K562 (cell line): ENCODE results near the gene CAMK2A. TPM values are rescaled to one million over a fixed set of nuclear protein-coding genes. Genes with fewer than 3 reads are reported as not detected.

Experiments
- ATAC-seq: fragments of 200-7000 bp; cut with Tn5 transposase; 3 replicates; pipeline ENCODE4 v1.9.1; 2020; ENCODE audit warnings: moderate library complexity
- BruUV-seq: library from RNA; stranded (reverse); fragments of 400-500 nt; replicated peaks from 2 replicates; lab custom pipeline; 2021; lab: Mats Ljungman, UMichigan
- CTCF ChIA-PET: fragments of 300-600 bp; formaldehyde crosslinking; extraction: SDS; loops from one replicate; lab custom pipeline; 2021; ENCODE audit warnings: low intra/inter-chr PET ratio; lab: Yijun Ruan, JAX
- POLR2A ChIA-PET: fragments of 300-600, 350-650 bp; sonication (Branson Sonifier 250); formaldehyde crosslinking; extraction: SDS; loops from one replicate; lab custom pipeline; 2021; ENCODE audit warnings: antibody characterized with exemption, inconsistent platforms; lab: Yijun Ruan, JAX
- DNase-seq, 4 experiments: peaks; one replicate each; pipeline versions ENCODE4 v3.0.0 to v3.0.0-alpha.2; 2011 to 2018; ENCODE audit warnings: low spot score in 3 of 4, mixed read lengths in 3 of 4; ENCODE audit errors: extremely low read depth in 1 of 4
- FAIRE-seq: peaks from 2 replicates; lab custom pipeline; 2011; peaks lifted over from hg19 to GRCh38; lab: Jason Lieb, UNC
- H2AFZ ChIP-seq: 2 replicates; pipeline ENCODE4 v1.6.0; 2011; ENCODE audit warnings: low read depth, low read length, control low read depth, inconsistent platforms
- H3K27ac ChIP-seq: fragments of 200-600 bp; 3 replicates; pipeline ENCODE4 v1.8.0; 2011; ENCODE audit warnings: low read depth, mild to moderate bottlenecking, control low read depth, inconsistent platforms, low read length, moderate library complexity, mixed read lengths; ENCODE audit errors: extremely low read depth
- H3K27me3 ChIP-seq, 2 experiments: fragments of 300-600 bp in 1 of 2; 2 replicates in 1 of 2; 3 replicates in 1 of 2; pipeline versions ENCODE4 v1.6.0 to v1.8.0; 2011; ENCODE audit warnings: inconsistent platforms in 2 of 2, low read length in 2 of 2, mild to moderate bottlenecking in 1 of 2, mixed read lengths in 1 of 2, moderate library complexity in 1 of 2; ENCODE audit not compliant: control insufficient read depth in 2 of 2, insufficient read depth in 2 of 2
- H3K36me3 ChIP-seq: fragments of 300-600 bp; 3 replicates; pipeline ENCODE4 v1.8.0; 2011; ENCODE audit warnings: mild to moderate bottlenecking, low read length, inconsistent platforms; ENCODE audit not compliant: control insufficient read depth, insufficient read depth
- H3K4me1 ChIP-seq, 2 experiments: fragments of 200-600 bp in 1 of 2; replicated peaks in 1 of 2; 2 replicates in 1 of 2; 3 replicates in 1 of 2; pipeline versions ENCODE4 v1.5.1 to v1.8.0; 2011; ENCODE audit warnings: inconsistent platforms in 2 of 2, low read length in 2 of 2, mild to moderate bottlenecking in 1 of 2, mixed read lengths in 1 of 2, moderate library complexity in 1 of 2; ENCODE audit not compliant: control insufficient read depth in 2 of 2, insufficient read depth in 2 of 2
- H3K4me2 ChIP-seq: 2 replicates; pipeline ENCODE4 v1.6.1; 2011; ENCODE audit warnings: low read length, control low read depth, inconsistent platforms, mixed read lengths; ENCODE audit not compliant: insufficient read depth
- H3K4me3 ChIP-seq: fragments of 200-600 bp; sonication (generic), shearing (Covaris generic); 2 replicates; pipeline ENCODE4 v1.5.1; 2016; ENCODE audit warnings: control low read depth, inconsistent platforms
- H3K79me2 ChIP-seq: fragments of 200-600 bp; 3 replicates; pipeline ENCODE4 v1.8.0; 2011; ENCODE audit warnings: low read length, inconsistent platforms; ENCODE audit not compliant: control insufficient read depth, insufficient read depth
- H3K9ac ChIP-seq, 2 experiments: 2 replicates each; pipeline versions ENCODE4 v1.6.0 to v1.6.1; 2011; ENCODE audit warnings: low read depth in 2 of 2, low read length in 2 of 2, control low read depth in 1 of 2, inconsistent platforms in 1 of 2, mild to moderate bottlenecking in 1 of 2, mixed read lengths in 1 of 2; ENCODE audit not compliant: insufficient read depth in 1 of 2
- H3K9me1 ChIP-seq: one replicate; pipeline ENCODE4 v1.6.0; 2011; ENCODE audit warnings: inconsistent platforms, mild to moderate bottlenecking, low read length, moderate library complexity; ENCODE audit not compliant: control insufficient read depth, insufficient read depth
- H3K9me3 ChIP-seq: replicated peaks from 2 replicates; pipeline ENCODE4 v1.5.1; 2011; ENCODE audit warnings: low read depth, low read length, inconsistent platforms; ENCODE audit not compliant: control insufficient read depth, insufficient read depth
- H4K20me1 ChIP-seq: replicated peaks from 2 replicates; pipeline ENCODE4 v1.6.1; 2011; ENCODE audit warnings: low read length, inconsistent platforms, mixed read lengths; ENCODE audit not compliant: control insufficient read depth, insufficient read depth
- HDAC2 ChIP-seq: fragments of 450-650 bp; IDR thresholded peaks from 2 replicates; pipeline ENCODE4 v1.6.1; 2016; ENCODE audit warnings: mild to moderate bottlenecking
- KAT2B ChIP-seq: IDR thresholded peaks from one replicate; pipeline ENCODE4 v1.6.1; 2012; ENCODE audit warnings: low read depth, mild to moderate bottlenecking, control low read depth, inconsistent platforms, low read length, moderate library complexity
- MAFG ChIP-seq: fragments of 450-650 bp; conservative IDR thresholded peaks from 2 replicates; pipeline ENCODE4 v1.6.1; 2016; ENCODE audit warnings: missing genetic modification characterization, missing compliant biosample characterization
- MAFK ChIP-seq: IDR thresholded peaks from 2 replicates; pipeline ENCODE4 v1.6.1; 2011; ENCODE audit warnings: low read length, improper control_type of control experiment
- MED1 ChIP-seq: sonication (generic); formaldehyde crosslinking; IDR thresholded peaks from 2 replicates; pipeline ENCODE4 v1.8.1; 2023; ENCODE audit warnings: missing genetic modification reagents, borderline replicate concordance
- RBM25 ChIP-seq: fragments of 200-400 bp; formaldehyde crosslinking; IDR thresholded peaks from 2 replicates; pipeline ENCODE4 v1.6.1; 2018; ENCODE audit warnings: low read length, low read depth, moderate library complexity; ENCODE audit not compliant: severe bottlenecking
- SMARCC2 ChIP-seq: fragments of 450-650 bp; IDR thresholded peaks from 2 replicates; pipeline ENCODE4 v1.6.1; 2017; ENCODE audit warnings: antibody characterized with exemption, moderate library complexity, mild to moderate bottlenecking, low read depth
- STAT5B ChIP-seq: fragments of 250-450 bp; sonication (Bioruptor Pico); IDR thresholded peaks from 2 replicates; pipeline ENCODE4 v1.8.0; 2021; ENCODE audit warnings: mild to moderate bottlenecking, inconsistent platforms
- TBL1XR1 ChIP-seq, 2 experiments: IDR thresholded peaks; 2 replicates each; pipeline ENCODE4 v1.6.1; 2012; ENCODE audit warnings: improper control_type of control experiment in 2 of 2, low read length in 2 of 2, mild to moderate bottlenecking in 1 of 2
- TRIM28 ChIP-seq: fragments of 450-650 bp; IDR thresholded peaks from 2 replicates; pipeline ENCODE4 v1.6.1; 2017
- ZNF232 ChIP-seq: sonication (generic); formaldehyde crosslinking; IDR thresholded peaks from 2 replicates; pipeline ENCODE4 v1.8.0; 2022; ENCODE audit warnings: mild to moderate bottlenecking, missing genetic modification reagents
- ZNF347 ChIP-seq: fragments of 450-650 bp; formaldehyde crosslinking; IDR thresholded peaks from 2 replicates; pipeline ENCODE4 v1.4.0; 2020; ENCODE audit warnings: low read depth, mild to moderate bottlenecking, moderate library complexity
- WGBS: fragments of 100-300 bp; shearing (Covaris generic); methylation state at CpG from one replicate; pipeline ENCODE4 v1.1.6; 2016; ENCODE audit warnings: low coverage, mixed read lengths; ENCODE audit not compliant: insufficient coverage; ENCODE audit errors: missing lambda C conversion rate; 5-methylcytosine and 5-hydroxymethylcytosine counted together
- in situ Hi-C: fragments of 300-500 bp; cut with MboI; formaldehyde crosslinking; loops from 4 replicates; pipeline ENCODE4 v1.15.0; 2018; ENCODE audit warnings: inconsistent platforms, mixed read lengths
- intact Hi-C: fragments of 100-400 bp; cut with micrococcal nuclease; formaldehyde crosslinking; loops from 2 replicates; pipeline ENCODE4 v1.14.2; 2022
- polyA plus RNA-seq, 8 experiments: library from polyadenylated mRNA; depleted of rRNA in 4 of 8; stranded (reverse) in 5 of 8; unstranded in 3 of 8; fragments of >200 nt; fragmentation: Nextera tagmentation in 2 of 8; fragmentation: Illumina TruSeq in 1 of 8; extraction: Ambion mirVana in 2 of 8; extraction: Trizol in 1 of 8; gene quantifications; 2 replicates each; pipeline versions ENCODE4 v1.2.1 to v1.2.3, GENCODE V29; 2011 to 2014; ENCODE audit warnings: inconsistent platforms in 1 of 8, missing spikeins in 1 of 8
- total RNA-seq, 7 experiments: library from RNA; depleted of rRNA in 6 of 7; stranded (reverse); fragments of >200 nt in 6 of 7; fragmentation: Illumina TruSeq in 2 of 7; extraction: Trizol in 2 of 7; gene quantifications; 2 replicates each; pipeline versions ENCODE4 v1.2.1 to v1.2.3, GENCODE V29; 2011 to 2021; ENCODE audit warnings: low replicate concordance in 1 of 7
- TF ChIP-seq, protein P1 (sequence below), 2 experiments: fragments of 450-650 bp in 1 of 2; sonication (generic) in 1 of 2; formaldehyde crosslinking in 1 of 2; IDR thresholded peaks in 1 of 2; conservative IDR thresholded peaks in 1 of 2; 2 replicates each; pipeline versions ENCODE4 v1.6.1 to v1.8.1; 2016 to 2023; ENCODE audit warnings: mild to moderate bottlenecking in 2 of 2, moderate library complexity in 2 of 2, inconsistent platforms in 1 of 2, missing genetic modification reagents in 1 of 2
- TF ChIP-seq, protein P2 (sequence below): fragments of 250-450 bp; sonication (Bioruptor Pico); IDR thresholded peaks from 2 replicates; pipeline ENCODE4 v1.8.0; 2022; ENCODE audit warnings: inconsistent platforms, mild to moderate bottlenecking, moderate library complexity, borderline replicate concordance

The CAMK2A gene
- total and polyA plus RNA-seq, 9 of the 15 experiments (the other 6 are each of a cell fraction or from before 2014, with no cell fraction given) = 0.01 to 0.18 (median 0.04) TPM; not detected in 6

GRCh38 chr5:150181027-150181426, 108.5 kb downstream of the CAMK2A start:
- Histone ChIP-seq H4K20me1 (no peaks in the 10 kb centered on the region), H3K9ac (no peak overlapping the region), H3K27me3 (peaks cover 4 to 52% of the 10 kb centered on the region in 2 experiments), H3K4me1 (peaks cover 0 to 4% of the 10 kb centered on the region in 2 experiments; a peak in 2 of 5 replicates), H3K4me3 (no peak overlapping the region), H3K36me3 (no peaks in the 10 kb centered on the region), H3K9me1 (no peaks in the 10 kb centered on the region), H3K9me3 (no peaks in the 10 kb centered on the region), H3K79me2 (no peaks in the 10 kb centered on the region), H2AFZ (no peak overlapping the region), H3K4me2 (no peak overlapping the region), H3K27ac (no peak overlapping the region)
- DNase-seq = no peak
- no peak for ATAC-seq
- 12% methylated on average over 5 of the region's 5 CpGs for WGBS
- FAIRE-seq = no peak
- intact Hi-C loops (no loop called here), in situ Hi-C loops (no loop called here)
- CTCF ChIA-PET = no interaction called here
- POLR2A ChIA-PET = interaction anchor here (0.9 kb wide), 1 partner anchor 12 kb away, joined by 4 read pairs; no protein-coding TSS in a partner anchor
- no TSS peak for BruUV-seq
- TF ChIP-seq TRIM28 (no peak), TBL1XR1 (IDR thresholded peaks at IDR 0.05; ENCODE audit: low read length in 2 of 2) (no peak), MAFK (no peak), ZNF347 (CRISPR knock-in tag) (no peak), MAFG (tag) (no peak), RBM25 (no peak), MED1 (no peak), KAT2B (no peak), HDAC2 (no peak), SMARCC2 (no peak), STAT5B (CRISPR knock-in tag) (no peak), ZNF232 (no peak)
- TF ChIP-seq, protein P1, sequence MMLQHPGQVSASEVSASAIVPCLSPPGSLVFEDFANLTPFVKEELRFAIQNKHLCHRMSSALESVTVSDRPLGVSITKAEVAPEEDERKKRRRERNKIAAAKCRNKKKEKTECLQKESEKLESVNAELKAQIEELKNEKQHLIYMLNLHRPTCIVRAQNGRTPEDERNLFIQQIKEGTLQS (IDR thresholded peaks at IDR 0.05) = no peak
- TF ChIP-seq, protein P1 (CRISPR knock-in tag; conservative IDR thresholded peaks at IDR 0.05) = no peak
- TF ChIP-seq, protein P2, sequence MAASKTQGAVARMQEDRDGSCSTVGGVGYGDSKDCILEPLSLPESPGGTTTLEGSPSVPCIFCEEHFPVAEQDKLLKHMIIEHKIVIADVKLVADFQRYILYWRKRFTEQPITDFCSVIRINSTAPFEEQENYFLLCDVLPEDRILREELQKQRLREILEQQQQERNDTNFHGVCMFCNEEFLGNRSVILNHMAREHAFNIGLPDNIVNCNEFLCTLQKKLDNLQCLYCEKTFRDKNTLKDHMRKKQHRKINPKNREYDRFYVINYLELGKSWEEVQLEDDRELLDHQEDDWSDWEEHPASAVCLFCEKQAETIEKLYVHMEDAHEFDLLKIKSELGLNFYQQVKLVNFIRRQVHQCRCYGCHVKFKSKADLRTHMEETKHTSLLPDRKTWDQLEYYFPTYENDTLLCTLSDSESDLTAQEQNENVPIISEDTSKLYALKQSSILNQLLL (CRISPR knock-in tag) = no peak
